Measurements from ENCODE around the gene NUDT16L1. TPM values are rescaled to one million over a fixed set of nuclear protein-coding genes. Genes with fewer than 3 reads are reported as not detected.

NUDT16L1 gene
- total and polyA plus RNA-seq, 2 donors = 35.4 to 37.1 TPM

GRCh38 chr16:4696172-4696904 lies 3.0 kb downstream of the NUDT16L1 start:
- 93% methylated on average over 19 of the region's 19 CpGs for WGBS
- H3K27ac ChIP-seq (ENCODE audit: low read depth in 1 of 2, low read length in 1 of 2) = peak overlapping the region in 1 of 2 donors; percentile 37
- H3K36me3 ChIP-seq (ENCODE audit: control insufficient read depth in 2 of 2, insufficient read depth in 2 of 2, low read length in 1 of 2) = peaks cover 48 to 59% of the 10 kb centered on the region in 2 donors
- no peak for DNase-seq (ENCODE audit: low read depth in 6 of 9, low spot score in 9 of 9)
- H3K27me3 ChIP-seq (ENCODE audit: control insufficient read depth in 2 of 2, insufficient read depth in 1 of 2, low read length in 1 of 2) = no peaks in the 10 kb centered on the region
- H3K4me1 ChIP-seq (ENCODE audit: control insufficient read depth in 2 of 2, insufficient read depth in 2 of 2, low read length in 2 of 2) = peaks cover 10% of the 10 kb centered on the region in 2 donors
- no peak overlapping the region for H3K4me3 ChIP-seq (ENCODE audit: low read length in 2 of 2)
- no peaks in the 10 kb centered on the region for H3K9me3 ChIP-seq (ENCODE audit: control insufficient read depth in 2 of 2, insufficient read depth in 1 of 2, low read length in 1 of 2)

GRCh38 chr16:4696905-4697847 lies 3.8 kb downstream of the NUDT16L1 start:
- H3K27me3 ChIP-seq (ENCODE audit: control insufficient read depth in 2 of 2, insufficient read depth in 1 of 2, low read length in 1 of 2) = no peaks in the 10 kb centered on the region
- H3K36me3 ChIP-seq (ENCODE audit: control insufficient read depth in 2 of 2, insufficient read depth in 2 of 2, low read length in 1 of 2) = peaks cover 56 to 65% of the 10 kb centered on the region in 2 donors
- WGBS = 95% methylated on average over 33 of the region's 33 CpGs
- H3K4me3 ChIP-seq (ENCODE audit: low read length in 2 of 2) = no peak overlapping the region
- no peak for DNase-seq (ENCODE audit: low read depth in 6 of 9, low spot score in 9 of 9)
- no peak overlapping the region for H3K27ac ChIP-seq (ENCODE audit: low read depth in 1 of 2, low read length in 1 of 2)
- H3K9me3 ChIP-seq (ENCODE audit: control insufficient read depth in 2 of 2, insufficient read depth in 1 of 2, low read length in 1 of 2) = no peaks in the 10 kb centered on the region
- H3K4me1 ChIP-seq (ENCODE audit: control insufficient read depth in 2 of 2, insufficient read depth in 2 of 2, low read length in 2 of 2) = peaks cover 10% of the 10 kb centered on the region in 2 donors

DNA sequence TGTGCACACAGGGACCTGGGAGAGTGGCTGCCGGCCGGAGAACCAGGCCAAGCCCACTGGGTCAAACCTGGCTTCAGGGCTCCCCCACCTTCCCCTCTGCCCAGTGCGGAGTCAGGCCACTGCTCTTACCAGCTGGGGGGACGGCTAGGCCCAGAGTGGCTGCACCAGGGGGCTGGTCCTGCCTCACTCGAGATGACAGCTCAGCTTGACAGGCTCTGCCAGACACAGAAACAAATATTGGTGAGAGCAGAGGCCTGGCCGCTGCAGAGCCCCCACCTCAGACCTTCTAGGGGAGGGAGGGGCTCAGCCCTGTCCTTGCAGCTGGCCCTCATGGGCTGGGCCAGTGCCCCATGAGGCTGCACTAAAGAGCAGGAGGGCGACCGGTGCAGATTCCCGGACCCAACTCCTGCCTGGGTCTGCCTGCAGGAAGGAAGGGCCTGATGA lies 4.5 kb downstream of the NUDT16L1 start:
- H3K36me3 ChIP-seq (ENCODE audit: control insufficient read depth in 2 of 2, insufficient read depth in 2 of 2, low read length in 1 of 2) = peaks cover 59 to 68% of the 10 kb centered on the region in 2 donors

DNA sequence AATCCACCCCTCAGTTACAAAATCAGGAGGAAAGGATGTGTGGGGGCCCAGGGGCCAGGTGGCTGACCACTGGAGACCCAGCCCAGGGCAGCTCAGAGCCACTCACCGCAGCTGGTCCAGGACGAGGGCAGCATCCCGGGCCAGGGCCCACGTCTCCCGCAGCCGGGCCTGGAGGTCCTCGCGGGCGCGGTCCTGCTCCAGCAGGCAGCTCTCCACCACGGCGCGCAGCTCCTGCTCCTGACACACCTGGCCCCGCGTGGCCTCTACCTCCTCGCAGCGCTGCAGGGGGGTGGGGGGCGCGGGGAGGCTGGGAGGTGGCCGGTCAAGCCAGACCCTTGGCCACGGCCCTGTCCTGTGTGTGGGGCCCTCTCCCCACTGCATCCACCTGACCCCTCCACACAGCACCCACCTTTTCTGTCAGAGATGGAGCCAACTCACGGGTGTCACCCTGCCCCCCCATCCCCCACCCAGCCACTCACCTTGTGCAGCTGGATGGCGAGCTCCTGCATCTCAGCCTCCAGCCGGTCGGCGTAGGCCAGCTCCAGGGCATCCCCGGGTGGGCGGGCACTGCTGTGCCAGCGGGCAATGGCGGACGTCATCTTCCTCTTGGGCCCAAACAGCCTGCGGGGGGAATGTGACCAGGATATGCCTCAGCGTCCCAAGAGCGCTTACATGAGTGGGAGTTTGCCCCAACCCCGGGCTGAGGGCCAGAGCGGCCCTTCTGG lies 5.1 kb downstream of the NUDT16L1 start:
- peaks cover 0 to 4% of the 10 kb centered on the region in 2 donors for H3K4me1 ChIP-seq (ENCODE audit: control insufficient read depth in 2 of 2, insufficient read depth in 2 of 2, low read length in 2 of 2)
- WGBS = 98% methylated on average over 36 of the region's 36 CpGs
- H3K27ac ChIP-seq (ENCODE audit: low read depth in 1 of 2, low read length in 1 of 2) = no peak overlapping the region
- DNase-seq (ENCODE audit: low read depth in 6 of 9, low spot score in 9 of 9) = no peak
- no peaks in the 10 kb centered on the region for H3K27me3 ChIP-seq (ENCODE audit: control insufficient read depth in 2 of 2, insufficient read depth in 1 of 2, low read length in 1 of 2)
- H3K36me3 ChIP-seq (ENCODE audit: control insufficient read depth in 2 of 2, insufficient read depth in 2 of 2, low read length in 1 of 2) = peaks cover 59 to 68% of the 10 kb centered on the region in 2 donors
- no peaks in the 10 kb centered on the region for H3K9me3 ChIP-seq (ENCODE audit: control insufficient read depth in 2 of 2, insufficient read depth in 1 of 2, low read length in 1 of 2)
- H3K4me3 ChIP-seq (ENCODE audit: low read length in 2 of 2) = no peak overlapping the region

More for the DNA sequence above, 4.5 kb downstream of the NUDT16L1 start:
- 97% methylated on average over 9 of the region's 9 CpGs for whole genome bisulfite sequencing
- H3K27me3 ChIP-seq (ENCODE audit: control insufficient read depth in 2 of 2, insufficient read depth in 1 of 2, low read length in 1 of 2) = no peaks in the 10 kb centered on the region
- H3K9me3 ChIP-seq (ENCODE audit: control insufficient read depth in 2 of 2, insufficient read depth in 1 of 2, low read length in 1 of 2) = no peaks in the 10 kb centered on the region
- H3K27ac ChIP-seq (ENCODE audit: low read depth in 1 of 2, low read length in 1 of 2) = no peak overlapping the region
- no peak for DNase-seq (ENCODE audit: low read depth in 6 of 9, low spot score in 9 of 9)
- H3K4me1 ChIP-seq (ENCODE audit: control insufficient read depth in 2 of 2, insufficient read depth in 2 of 2, low read length in 2 of 2) = peaks cover 3 to 5% of the 10 kb centered on the region in 2 donors
- no peak overlapping the region for H3K4me3 ChIP-seq (ENCODE audit: low read length in 2 of 2)

- 96% methylated on average over 19 of the region's 19 CpGs for WGBS
- peaks cover 63 to 72% of the 10 kb centered on the region in 2 donors for H3K36me3 ChIP-seq (ENCODE audit: control insufficient read depth in 2 of 2, insufficient read depth in 2 of 2, low read length in 1 of 2)
- peaks cover 0 to 4% of the 10 kb centered on the region in 2 donors for H3K4me1 ChIP-seq (ENCODE audit: control insufficient read depth in 2 of 2, insufficient read depth in 2 of 2, low read length in 2 of 2)
- DNase-seq (ENCODE audit: low read depth in 6 of 9, low spot score in 9 of 9) = no peak
- H3K27me3 ChIP-seq (ENCODE audit: control insufficient read depth in 2 of 2, insufficient read depth in 1 of 2, low read length in 1 of 2) = no peaks in the 10 kb centered on the region
- H3K4me3 ChIP-seq (ENCODE audit: low read length in 2 of 2) = no peak overlapping the region
- H3K9me3 ChIP-seq (ENCODE audit: control insufficient read depth in 2 of 2, insufficient read depth in 1 of 2, low read length in 1 of 2) = no peaks in the 10 kb centered on the region
- no peak overlapping the region for H3K27ac ChIP-seq (ENCODE audit: low read depth in 1 of 2, low read length in 1 of 2)
These were observed 5.7 kb downstream of the NUDT16L1 start for GRCh38 chr16:4699046-4699556.

GRCh38 chr16:4700380-4700996 lies 7.1 kb downstream of the NUDT16L1 start:
- Histone ChIP-seq H3K4me1 (ENCODE audit: control insufficient read depth in 2 of 2, insufficient read depth in 2 of 2, low read length in 2 of 2) (no peaks in the 10 kb centered on the region), H3K27ac (ENCODE audit: low read depth in 1 of 2, low read length in 1 of 2) (no peak overlapping the region), H3K27me3 (ENCODE audit: control insufficient read depth in 2 of 2, insufficient read depth in 1 of 2, low read length in 1 of 2) (no peaks in the 10 kb centered on the region), H3K9me3 (ENCODE audit: control insufficient read depth in 2 of 2, insufficient read depth in 1 of 2, low read length in 1 of 2) (no peaks in the 10 kb centered on the region), H3K4me3 (ENCODE audit: low read length in 2 of 2) (no peak overlapping the region), H3K36me3 (ENCODE audit: control insufficient read depth in 2 of 2, insufficient read depth in 2 of 2, low read length in 1 of 2) (peaks cover 66 to 69% of the 10 kb centered on the region in 2 donors)
- WGBS = 95% methylated on average over 13 of the region's 13 CpGs
- no peak for DNase-seq (ENCODE audit: low read depth in 6 of 9, low spot score in 9 of 9)

DNA sequence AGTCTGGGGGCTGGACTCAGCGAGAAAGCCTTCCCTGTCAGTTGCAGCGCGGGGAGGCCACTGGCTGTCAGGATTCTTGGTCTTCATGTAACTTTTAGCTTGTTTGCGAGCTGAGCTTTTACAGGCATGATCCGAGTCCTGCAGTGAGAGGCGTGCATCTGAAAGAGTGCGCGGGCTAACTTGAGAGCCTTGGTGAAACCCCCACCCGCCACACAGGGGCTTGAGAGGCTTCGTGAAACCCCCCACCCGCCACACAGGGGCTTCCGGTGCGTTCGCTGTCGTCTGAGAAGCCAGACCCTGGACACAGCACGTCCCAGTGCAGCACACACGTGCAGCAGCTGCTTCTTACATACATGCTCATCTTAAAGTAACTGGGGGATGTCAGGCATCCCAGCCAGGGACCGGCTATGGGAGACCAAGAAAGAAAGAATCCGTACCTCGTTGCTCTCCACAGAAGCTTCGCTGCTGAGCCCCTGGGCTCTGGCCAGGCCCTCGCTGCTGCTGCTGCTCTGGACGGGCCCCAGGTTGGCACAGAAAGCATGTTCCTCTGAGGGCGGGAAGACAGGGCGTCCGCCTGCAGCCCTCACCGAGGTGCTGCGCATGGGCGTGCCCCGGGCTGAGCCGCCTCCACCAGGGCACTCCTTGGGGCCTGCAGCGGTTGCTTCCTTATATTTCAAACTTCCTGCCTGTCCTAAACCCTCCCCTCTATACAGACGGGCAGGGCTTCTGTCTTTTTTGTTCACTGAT lies 7.8 kb downstream of the NUDT16L1 start:
- no peak overlapping the region for H3K27ac ChIP-seq (ENCODE audit: low read depth in 1 of 2, low read length in 1 of 2)
- H3K4me3 ChIP-seq (ENCODE audit: low read length in 2 of 2) = no peak overlapping the region
- H3K36me3 ChIP-seq (ENCODE audit: control insufficient read depth in 2 of 2, insufficient read depth in 2 of 2, low read length in 1 of 2) = peaks cover 59 to 63% of the 10 kb centered on the region in 2 donors
- DNase-seq (ENCODE audit: low read depth in 6 of 9, low spot score in 9 of 9) = no peak
- no peaks in the 10 kb centered on the region for H3K9me3 ChIP-seq (ENCODE audit: control insufficient read depth in 2 of 2, insufficient read depth in 1 of 2, low read length in 1 of 2)
- 95% methylated on average over 33 of the region's 33 CpGs for WGBS
- no peaks in the 10 kb centered on the region for H3K4me1 ChIP-seq (ENCODE audit: control insufficient read depth in 2 of 2, insufficient read depth in 2 of 2, low read length in 2 of 2)
- H3K27me3 ChIP-seq (ENCODE audit: control insufficient read depth in 2 of 2, insufficient read depth in 1 of 2, low read length in 1 of 2) = no peaks in the 10 kb centered on the region

All from thymus (tissue), 11 donors.